Measurements from ENCODE around the gene RNF5.

RNF5 gene

GRCh38 chr6:32171234-32171633, 7.0 kb upstream of the RNF5 start:
- H3K27ac ChIP-seq (ENCODE audit: low read depth, low read length) = no peak overlapping the region
- no peak overlapping the region for H3K4me3 ChIP-seq (ENCODE audit: low read length)
- TF ChIP-seq, protein P1, sequence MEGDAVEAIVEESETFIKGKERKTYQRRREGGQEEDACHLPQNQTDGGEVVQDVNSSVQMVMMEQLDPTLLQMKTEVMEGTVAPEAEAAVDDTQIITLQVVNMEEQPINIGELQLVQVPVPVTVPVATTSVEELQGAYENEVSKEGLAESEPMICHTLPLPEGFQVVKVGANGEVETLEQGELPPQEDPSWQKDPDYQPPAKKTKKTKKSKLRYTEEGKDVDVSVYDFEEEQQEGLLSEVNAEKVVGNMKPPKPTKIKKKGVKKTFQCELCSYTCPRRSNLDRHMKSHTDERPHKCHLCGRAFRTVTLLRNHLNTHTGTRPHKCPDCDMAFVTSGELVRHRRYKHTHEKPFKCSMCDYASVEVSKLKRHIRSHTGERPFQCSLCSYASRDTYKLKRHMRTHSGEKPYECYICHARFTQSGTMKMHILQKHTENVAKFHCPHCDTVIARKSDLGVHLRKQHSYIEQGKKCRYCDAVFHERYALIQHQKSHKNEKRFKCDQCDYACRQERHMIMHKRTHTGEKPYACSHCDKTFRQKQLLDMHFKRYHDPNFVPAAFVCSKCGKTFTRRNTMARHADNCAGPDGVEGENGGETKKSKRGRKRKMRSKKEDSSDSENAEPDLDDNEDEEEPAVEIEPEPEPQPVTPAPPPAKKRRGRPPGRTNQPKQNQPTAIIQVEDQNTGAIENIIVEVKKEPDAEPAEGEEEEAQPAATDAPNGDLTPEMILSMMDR (IDR thresholded peaks at IDR 0.05; ENCODE audit: low read depth, low read length, poor library complexity, severe bottlenecking) = no peak
- TF ChIP-seq EZH2phosphoT487 (IDR thresholded peaks at IDR 0.05; ENCODE audit: borderline replicate concordance, low read length) = no peak
- H3K4me1 ChIP-seq (ENCODE audit: control insufficient read depth, low read length) = peaks cover 35% of the 10 kb centered on the region
- H3K9me2 ChIP-seq (replicated peaks; ENCODE audit: control insufficient read depth, low read length) = no peaks in the 10 kb centered on the region
- no peaks in the 10 kb centered on the region for H3K9me3 ChIP-seq (ENCODE audit: control insufficient read depth, insufficient read depth, low read length)
- H3F3A ChIP-seq (ENCODE audit: control insufficient read depth, insufficient read depth) = peaks cover 4% of the 10 kb centered on the region; the same call in 1 of the 2 replicates
- no peaks in the 10 kb centered on the region for H3K27me3 ChIP-seq (ENCODE audit: control insufficient read depth, low read length)
- H3K79me2 ChIP-seq (ENCODE audit: control insufficient read depth, low read length) = peaks cover 23% of the 10 kb centered on the region
- H3K4me2 ChIP-seq (ENCODE audit: low read length) = no peak overlapping the region
- H3K36me3 ChIP-seq (ENCODE audit: control insufficient read depth, low read length) = peaks cover 42% of the 10 kb centered on the region
- no peaks in the 10 kb centered on the region for H4K20me1 ChIP-seq (ENCODE audit: control insufficient read depth, insufficient read depth, low read depth, low read length)

GRCh38 chr6:32173051-32173727, 5.0 kb upstream of the RNF5 start:
- Histone ChIP-seq H3K4me2 (ENCODE audit: low read length) (no peak overlapping the region), H3F3A (ENCODE audit: control insufficient read depth, insufficient read depth) (peaks cover 15% of the 10 kb centered on the region), H3K36me3 (ENCODE audit: control insufficient read depth, low read length) (peaks cover 24% of the 10 kb centered on the region), H3K4me1 (ENCODE audit: control insufficient read depth, low read length) (peaks cover 42% of the 10 kb centered on the region), H3K4me3 (ENCODE audit: low read length) (no peak overlapping the region), H3K27me3 (ENCODE audit: control insufficient read depth, low read length) (no peaks in the 10 kb centered on the region), H3K9me3 (ENCODE audit: control insufficient read depth, insufficient read depth, low read length) (no peaks in the 10 kb centered on the region), H3K9me2 (replicated peaks; ENCODE audit: control insufficient read depth, low read length) (no peaks in the 10 kb centered on the region), H3K27ac (ENCODE audit: low read depth, low read length) (no peak overlapping the region), H4K20me1 (ENCODE audit: control insufficient read depth, insufficient read depth, low read depth, low read length) (no peaks in the 10 kb centered on the region), H3K79me2 (ENCODE audit: control insufficient read depth, low read length) (peaks cover 30% of the 10 kb centered on the region)
- TF ChIP-seq EZH2phosphoT487 (IDR thresholded peaks at IDR 0.05; ENCODE audit: borderline replicate concordance, low read length) = no peak
- TF ChIP-seq, protein P1 (IDR thresholded peaks at IDR 0.05; ENCODE audit: low read depth, low read length, poor library complexity, severe bottlenecking) = no peak

DNA sequence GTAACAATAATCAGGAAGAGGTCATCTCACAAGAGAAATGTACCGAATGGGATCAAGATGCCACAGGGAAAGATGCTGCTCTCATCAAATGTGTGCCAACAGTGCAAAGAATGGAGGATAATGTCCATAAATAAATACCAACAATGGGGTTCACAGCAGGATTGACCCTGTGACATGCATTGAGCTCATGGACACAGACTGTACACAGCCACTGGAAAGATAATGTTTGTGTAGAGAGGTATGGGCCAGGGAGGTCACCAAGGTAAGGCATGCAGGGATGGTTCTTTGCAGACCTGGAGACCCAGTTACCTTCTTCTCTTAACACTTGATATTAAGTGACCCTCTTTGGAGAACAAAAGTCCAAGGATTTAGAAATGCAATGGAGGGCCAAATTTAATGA, 3.8 kb upstream of the RNF5 start:
- Histone ChIP-seq H3K79me2 (ENCODE audit: control insufficient read depth, low read length) (peaks cover 40% of the 10 kb centered on the region), H3K9me3 (ENCODE audit: control insufficient read depth, insufficient read depth, low read length) (no peaks in the 10 kb centered on the region), H3K4me3 (ENCODE audit: low read length) (peak overlapping the region; percentile 85), H3K27me3 (ENCODE audit: control insufficient read depth, low read length) (no peaks in the 10 kb centered on the region), H3K9me2 (replicated peaks; ENCODE audit: control insufficient read depth, low read length) (no peaks in the 10 kb centered on the region), H3F3A (ENCODE audit: control insufficient read depth, insufficient read depth) (peaks cover 15% of the 10 kb centered on the region), H3K4me1 (ENCODE audit: control insufficient read depth, low read length) (peaks cover 41% of the 10 kb centered on the region), H4K20me1 (ENCODE audit: control insufficient read depth, insufficient read depth, low read depth, low read length) (no peaks in the 10 kb centered on the region), H3K4me2 (ENCODE audit: low read length) (peak overlapping the region; percentile 99), H3K27ac (ENCODE audit: low read depth, low read length) (no peak overlapping the region), H3K36me3 (ENCODE audit: control insufficient read depth, low read length) (peaks cover 24% of the 10 kb centered on the region)
- no peak for TF ChIP-seq EZH2phosphoT487 (IDR thresholded peaks at IDR 0.05; ENCODE audit: borderline replicate concordance, low read length)
- TF ChIP-seq, protein P1 (IDR thresholded peaks at IDR 0.05; ENCODE audit: low read depth, low read length, poor library complexity, severe bottlenecking) = no peak
